Nephron (organoid): Measurements from ENCODE around the gene PAX9.
"Not testable (repeated sequence)": the region's sequence is repeated elsewhere in the genome, so short reads cannot be mapped to it uniquely, and the experiment has no call there.

Experiments
- H3K27ac Mint-ChIP-seq, 3 experiments: 2 replicates each; pipeline ENCODE4 v1.8.0; 2020; ENCODE audit warnings: mixed read lengths in 3 of 3, mild to moderate bottlenecking in 2 of 3, moderate library complexity in 1 of 3
- H3K27me3 Mint-ChIP-seq: 2 replicates; pipeline ENCODE4 v1.8.0; 2021; ENCODE audit warnings: low read depth, mild to moderate bottlenecking, moderate library complexity, mixed read lengths
- H3K36me3 Mint-ChIP-seq: 2 replicates; pipeline ENCODE4 v1.8.0; 2020; ENCODE audit warnings: low read depth, mixed read lengths
- H3K4me1 Mint-ChIP-seq: 2 replicates; pipeline ENCODE4 v1.8.0; 2020; ENCODE audit warnings: mixed read lengths
- H3K4me3 Mint-ChIP-seq, 3 experiments: 2 replicates each; pipeline ENCODE4 v1.8.0; 2020; ENCODE audit warnings: mild to moderate bottlenecking in 3 of 3, mixed read lengths in 3 of 3, moderate library complexity in 2 of 3
- H3K9me3 Mint-ChIP-seq: 2 replicates; pipeline ENCODE4 v1.8.0; 2020; ENCODE audit warnings: mixed read lengths
- CTCF ChIP-seq, 3 experiments: fragments of 200-600 bp; sonication (generic); IDR thresholded peaks; one replicate each; pipeline ENCODE4 v1.5.0; 2021; ENCODE audit warnings: antibody characterized with exemption in 3 of 3; ENCODE audit not compliant: unreplicated experiment in 3 of 3

PAX9 gene

GRCh38 chr14:36676236-36676635 lies 14.6 kb downstream of the PAX9 start:
- H3K27ac Mint-ChIP-seq = no peak overlapping the region
- no peak for TF ChIP-seq CTCF (IDR thresholded peaks at IDR 0.05; ENCODE audit: unreplicated experiment in 3 of 3)
- H3K27me3 Mint-ChIP-seq = peaks cover 72% of the 10 kb centered on the region
- no peaks in the 10 kb centered on the region for H3K36me3 Mint-ChIP-seq
- no peaks in the 10 kb centered on the region for H3K9me3 Mint-ChIP-seq
- no peak overlapping the region for H3K4me3 Mint-ChIP-seq
- H3K4me1 Mint-ChIP-seq = no peaks in the 10 kb centered on the region

GRCh38 chr14:36682338-36682737 lies 20.7 kb downstream of the PAX9 start:
- Mint-ChIP-seq H3K36me3 (no peaks in the 10 kb centered on the region), H3K9me3 (no peaks in the 10 kb centered on the region), H3K27me3 (peaks cover 15% of the 10 kb centered on the region), H3K4me1 (no peaks in the 10 kb centered on the region), H3K27ac (no peak overlapping the region), H3K4me3 (no peak overlapping the region)
- no peak for TF ChIP-seq CTCF (IDR thresholded peaks at IDR 0.05; ENCODE audit: unreplicated experiment in 3 of 3)

- Mint-ChIP-seq H3K4me1 (no peaks in the 10 kb centered on the region), H3K4me3 (no peak overlapping the region), H3K36me3 (no peaks in the 10 kb centered on the region), H3K27ac (no peak overlapping the region), H3K27me3 (peaks cover 7% of the 10 kb centered on the region), H3K9me3 (no peaks in the 10 kb centered on the region)
- no peak for TF ChIP-seq CTCF (IDR thresholded peaks at IDR 0.05; ENCODE audit: unreplicated experiment in 3 of 3)
These were observed 21.5 kb downstream of the PAX9 start for GRCh38 chr14:36683083-36683724.

- Mint-ChIP-seq H3K4me1 (no peaks in the 10 kb centered on the region), H3K27ac (no peak overlapping the region), H3K36me3 (no peaks in the 10 kb centered on the region), H3K9me3 (no peaks in the 10 kb centered on the region), H3K27me3 (peaks cover 5% of the 10 kb centered on the region), H3K4me3 (no peak overlapping the region)
- no peak for TF ChIP-seq CTCF (IDR thresholded peaks at IDR 0.05; ENCODE audit: unreplicated experiment in 3 of 3)
These were observed 23.3 kb downstream of the PAX9 start for GRCh38 chr14:36684946-36685345.

- TF ChIP-seq CTCF (IDR thresholded peaks at IDR 0.05; ENCODE audit: unreplicated experiment in 3 of 3) = no peak
- H3K4me1 Mint-ChIP-seq = no peaks in the 10 kb centered on the region
- H3K4me3 Mint-ChIP-seq = no peak overlapping the region
- H3K36me3 Mint-ChIP-seq = no peaks in the 10 kb centered on the region
- peaks cover 4% of the 10 kb centered on the region for H3K9me3 Mint-ChIP-seq
- H3K27ac Mint-ChIP-seq = no peak overlapping the region
- no peaks in the 10 kb centered on the region for H3K27me3 Mint-ChIP-seq
These were observed 28.8 kb downstream of the PAX9 start for GRCh38 chr14:36690311-36691040.

GRCh38 chr14:36699420-36699819 lies 37.8 kb downstream of the PAX9 start:
- H3K9me3 Mint-ChIP-seq = peaks cover 24% of the 10 kb centered on the region
- H3K36me3 Mint-ChIP-seq = peaks cover 10% of the 10 kb centered on the region
- not testable (repeated sequence) for H3K4me1 Mint-ChIP-seq, H3K27me3 Mint-ChIP-seq, H3K27ac Mint-ChIP-seq, H3K4me3 Mint-ChIP-seq
